Adrenal gland (tissue), 12 donors: ENCODE results near the gene GALNT9. TPM values are rescaled to one million over a fixed set of nuclear protein-coding genes. Genes with fewer than 3 reads are reported as not detected.

ENCODE experiments used
- DNase-seq, 7 donors: peaks; one replicate each; pipeline ENCODE4 v3.0.0-alpha.2; 2019 to 2020
- H3K27ac ChIP-seq, 5 donors: fragments of 200-600 bp; sonication (generic) in 4 of 5; 1 replicate in 3 of 5; 2 replicates in 2 of 5; pipeline versions ENCODE4 v1.5.1 to v1.8.0; 2016 to 2020; ENCODE audit warnings: mild to moderate bottlenecking in 1 of 5
- H3K27me3 ChIP-seq: fragments of 200-600 bp; 2 replicates; pipeline ENCODE4 v1.8.0; 2021
- H3K36me3 ChIP-seq, 2 donors: fragments of 200-600 bp; replicated peaks in 1 of 2; 1 replicate in 1 of 2; 2 replicates in 1 of 2; pipeline versions ENCODE4 v1.5.1 to v1.8.0; 2018 to 2022
- H3K4me1 ChIP-seq, 2 donors: fragments of 200-600 bp; replicated peaks in 1 of 2; 1 replicate in 1 of 2; 2 replicates in 1 of 2; pipeline versions ENCODE4 v1.5.1 to v1.8.0; 2018 to 2021
- H3K4me3 ChIP-seq, 4 donors: fragments of 200-600 bp; sonication (generic) in 3 of 4; one replicate each; pipeline ENCODE4 v1.5.1; 2016 to 2018
- H3K9me3 ChIP-seq, 3 donors: fragments of 200-600 bp; sonication (generic) in 1 of 3; replicated peaks in 1 of 3; 1 replicate in 2 of 3; 2 replicates in 1 of 3; pipeline versions ENCODE4 v1.5.1 to v1.8.0; 2016 to 2021
- CTCF ChIP-seq, 6 experiments: fragments of 450-650 bp in 4 of 6; fragments of 200-600 bp in 2 of 6; sonication (generic) in 1 of 6; IDR thresholded peaks; 1 replicate in 5 of 6; 2 replicates in 1 of 6; pipeline versions ENCODE4 v1.5.1 to v1.8.0; 2016 to 2021; ENCODE audit warnings: antibody characterized with exemption in 6 of 6, mild to moderate bottlenecking in 2 of 6, moderate library complexity in 1 of 6
- POLR2A ChIP-seq, 2 donors: fragments of 450-650 bp; IDR thresholded peaks; one replicate each; pipeline ENCODE4 v1.6.1; 2017; ENCODE audit warnings: antibody characterized with exemption in 2 of 2, mild to moderate bottlenecking in 2 of 2, moderate library complexity in 1 of 2
- WGBS, 4 donors: extraction: QIAGEN DNeasy Blood & Tissue Kit in 2 of 4; methylation state at CpG; one replicate each; pipeline versions ENCODE4 v1.1.5 to v1.1.7; 2013 to 2017; 5-methylcytosine and 5-hydroxymethylcytosine counted together
- intact Hi-C, 2 donors: fragments of 100-400 bp; cut with DNase I; formaldehyde crosslinking; loops; one replicate each; pipeline versions ENCODE4 v1.14.1 to v1.15.0; 2022 to 2023
- polyA plus RNA-seq, 3 donors: library from polyadenylated mRNA; stranded (reverse); fragments of 200-250 nt in 2 of 3; fragments of 350-450 nt in 1 of 3; fragmentation: Illumina TruSeq in 1 of 3; extraction: RNeasy Lipid Tissue Mini Kit (QIAGEN cat#74804) in 1 of 3; gene quantifications; one replicate each; pipeline ENCODE4 v1.2.3, GENCODE V29; 2013 to 2014
- total RNA-seq, 9 donors: library from RNA; depleted of rRNA in 4 of 9; stranded (reverse); fragments of >200 nt in 4 of 9; fragments of 120-200 nt in 1 of 9; fragmentation: NEBNext Ultra II Directional in 1 of 9; extraction: Animal tissue kit (Norgen Biotek cat#: 25700) in 1 of 9; gene quantifications; one replicate each; pipeline versions ENCODE4 v1.1.0 to v1.2.4, GENCODE V29; 2013 to 2023
- donor health status: healthy with polysubstance abuse.
- donor health status: Bipolar disorder and iron deficiency.
- donor health status: DM: yes; HTN: yes; CAD: no.
- donor health status: DM: no; HTN: no; CAD: no.
- donor health status: DM: no; HTN: no; CAD: no.
- donor health status: DM: yes; HTN: yes; CAD: no.

Gene GALNT9
- total and polyA plus RNA-seq, 12 donors, result 0.44 to 7.8 (median 1.2) TPM; not detected in 1

- DNase-seq, result no peak
- no peak overlapping the region for H3K4me3 ChIP-seq
- 81 to 87% (median 85%) methylated on average over 9 to 14 of the region's 14 CpGs for WGBS, 4 donors
Observed at GRCh38 chr12:132159555-132160003, 169.8 kb downstream of the GALNT9 start.

GRCh38 chr12:132158677-132159554 is 170.5 kb downstream of the GALNT9 start:
- no peak overlapping the region for H3K4me3 ChIP-seq
- no peak for DNase-seq
- no peaks in the 10 kb centered on the region for H3K27me3 ChIP-seq
- peaks cover 0 to 9% of the 10 kb centered on the region in 2 donors for H3K4me1 ChIP-seq
- H3K36me3 ChIP-seq, result no peaks in the 10 kb centered on the region
- no peak overlapping the region for H3K27ac ChIP-seq
- TF ChIP-seq POLR2A (IDR thresholded peaks at IDR 0.05) (no peak), CTCF (IDR thresholded peaks at IDR 0.05) (no peak)
- WGBS, 4 donors, result 85 to 91% (median 91%) methylated on average over 18 to 37 of the region's 37 CpGs
- intact Hi-C loops, result loop anchor here in 1 of 2 donors (10.0 kb wide), 2 partner anchors 56 to 456 kb away; partner anchors contain the start of genes LRCOL1 and P2RX2
- no peaks in the 10 kb centered on the region for H3K9me3 ChIP-seq

More at GRCh38 chr12:132159555-132160003, 169.8 kb downstream of the GALNT9 start:
- Histone ChIP-seq H3K4me1 (peaks cover 0 to 6% of the 10 kb centered on the region in 2 donors), H3K9me3 (no peaks in the 10 kb centered on the region), H3K27ac (no peak overlapping the region), H3K36me3 (no peaks in the 10 kb centered on the region), H3K27me3 (no peaks in the 10 kb centered on the region)
- intact Hi-C loops, result loop anchor here in 1 of 2 donors (10.0 kb wide), 2 partner anchors 55 to 455 kb away; partner anchors contain the start of genes LRCOL1 and P2RX2
- TF ChIP-seq CTCF (IDR thresholded peaks at IDR 0.05) (no peak), POLR2A (IDR thresholded peaks at IDR 0.05) (no peak)

GRCh38 chr12:132157733-132158409 is 171.5 kb downstream of the GALNT9 start:
- no peak overlapping the region for H3K4me3 ChIP-seq
- H3K4me1 ChIP-seq, result peaks cover 0 to 10% of the 10 kb centered on the region in 2 donors

More at GRCh38 chr12:132157733-132158409, 171.5 kb downstream of the GALNT9 start:
- no peaks in the 10 kb centered on the region for H3K36me3 ChIP-seq
- TF ChIP-seq CTCF (IDR thresholded peaks at IDR 0.05) (no peak), POLR2A (IDR thresholded peaks at IDR 0.05) (no peak)
- H3K9me3 ChIP-seq, result no peaks in the 10 kb centered on the region
- WGBS, 4 donors, result 89 to 95% (median 93%) methylated on average over 5 of the region's 5 CpGs
- intact Hi-C loops, result loop anchor here in 1 of 2 donors (10.0 kb wide), 2 partner anchors 57 to 457 kb away; partner anchors contain the start of genes LRCOL1 and P2RX2
- no peak for DNase-seq
- no peaks in the 10 kb centered on the region for H3K27me3 ChIP-seq
- H3K27ac ChIP-seq, result no peak overlapping the region
